MM.1S (cell line): ENCODE data around the gene DSCAML1.

Experiments
- DNase-seq: peaks from one replicate; pipeline ENCODE4 v3.0.0-alpha.2; 2015
- H2AFZ ChIP-seq: fragments of 300-600 bp; sonication (generic); 2 replicates; pipeline ENCODE4 v1.6.0; 2016; ENCODE audit warnings: antibody characterized with exemption, low read length
- H3F3A ChIP-seq: fragments of 300-600 bp; sonication (generic); 2 replicates; pipeline ENCODE4 v1.6.1; 2016; ENCODE audit warnings: mild to moderate bottlenecking, antibody characterized with exemption, low read length, moderate library complexity, mixed read lengths; ENCODE audit not compliant: insufficient read depth
- H3K27ac ChIP-seq: fragments of 300-600 bp; sonication (generic); 2 replicates; pipeline ENCODE4 v1.5.1; 2016; ENCODE audit warnings: mild to moderate bottlenecking, low read length
- H3K27me3 ChIP-seq: fragments of 300-600 bp; sonication (generic); replicated peaks from 2 replicates; pipeline ENCODE4 v1.6.0; 2016; ENCODE audit warnings: low read length; ENCODE audit not compliant: insufficient read depth
- H3K36me3 ChIP-seq: fragments of 300-600 bp; sonication (generic); replicated peaks from 2 replicates; pipeline ENCODE4 v1.6.1; 2016; ENCODE audit warnings: mild to moderate bottlenecking, low read length, mixed read lengths; ENCODE audit not compliant: insufficient read depth
- H3K4me1 ChIP-seq: fragments of 300-600 bp; sonication (generic); 2 replicates; pipeline ENCODE4 v1.6.1; 2016; ENCODE audit warnings: low read length, mixed read lengths
- H3K4me2 ChIP-seq: fragments of 300-600 bp; sonication (generic); 2 replicates; pipeline ENCODE4 v1.6.0; 2016; ENCODE audit warnings: low read depth, low read length
- H3K4me3 ChIP-seq: fragments of 300-600 bp; sonication (generic); 2 replicates; pipeline ENCODE4 v1.5.1; 2016; ENCODE audit warnings: low read length, mixed read lengths
- H3K79me2 ChIP-seq: fragments of 300-600 bp; sonication (generic); 2 replicates; pipeline ENCODE4 v1.6.1; 2016; ENCODE audit warnings: mixed run types, low read length, mixed read lengths
- H3K9ac ChIP-seq: fragments of 300-600 bp; sonication (generic); 2 replicates; pipeline ENCODE4 v1.6.1; 2016; ENCODE audit warnings: low read length, mixed read lengths
- H3K9me2 ChIP-seq: fragments of 300-600 bp; sonication (generic); replicated peaks from 2 replicates; pipeline ENCODE4 v1.6.1; 2016; ENCODE audit warnings: mild to moderate bottlenecking, low read length, mixed read lengths; ENCODE audit not compliant: insufficient read depth
- H3K9me3 ChIP-seq: fragments of 300-600 bp; sonication (generic); replicated peaks from 2 replicates; pipeline ENCODE4 v1.6.1; 2016; ENCODE audit warnings: mild to moderate bottlenecking, low read length, mixed read lengths; ENCODE audit not compliant: insufficient read depth
- H4K20me1 ChIP-seq: fragments of 300-600 bp; sonication (generic); 2 replicates; pipeline ENCODE4 v1.6.1; 2016; ENCODE audit warnings: mild to moderate bottlenecking, low read length, moderate library complexity, mixed read lengths; ENCODE audit not compliant: insufficient read depth
- CTCF ChIP-seq: fragments of 300-600 bp; sonication (generic); IDR thresholded peaks from 2 replicates; pipeline ENCODE4 v1.5.1; 2016; ENCODE audit warnings: antibody characterized with exemption, low read length, mixed read lengths
- EZH2 ChIP-seq: fragments of 300-600 bp; sonication (generic); optimal IDR thresholded peaks from 2 replicates; pipeline ENCODE3; 2017; ENCODE audit warnings: low read depth, mild to moderate bottlenecking, antibody characterized with exemption, low read length, mixed read lengths
- EZH2phosphoT487 ChIP-seq: fragments of 300-600 bp; sonication (generic); IDR thresholded peaks from 2 replicates; pipeline ENCODE4 v1.6.1; 2018; ENCODE audit warnings: antibody characterized with exemption, low read length

The DSCAML1 gene, protein sequence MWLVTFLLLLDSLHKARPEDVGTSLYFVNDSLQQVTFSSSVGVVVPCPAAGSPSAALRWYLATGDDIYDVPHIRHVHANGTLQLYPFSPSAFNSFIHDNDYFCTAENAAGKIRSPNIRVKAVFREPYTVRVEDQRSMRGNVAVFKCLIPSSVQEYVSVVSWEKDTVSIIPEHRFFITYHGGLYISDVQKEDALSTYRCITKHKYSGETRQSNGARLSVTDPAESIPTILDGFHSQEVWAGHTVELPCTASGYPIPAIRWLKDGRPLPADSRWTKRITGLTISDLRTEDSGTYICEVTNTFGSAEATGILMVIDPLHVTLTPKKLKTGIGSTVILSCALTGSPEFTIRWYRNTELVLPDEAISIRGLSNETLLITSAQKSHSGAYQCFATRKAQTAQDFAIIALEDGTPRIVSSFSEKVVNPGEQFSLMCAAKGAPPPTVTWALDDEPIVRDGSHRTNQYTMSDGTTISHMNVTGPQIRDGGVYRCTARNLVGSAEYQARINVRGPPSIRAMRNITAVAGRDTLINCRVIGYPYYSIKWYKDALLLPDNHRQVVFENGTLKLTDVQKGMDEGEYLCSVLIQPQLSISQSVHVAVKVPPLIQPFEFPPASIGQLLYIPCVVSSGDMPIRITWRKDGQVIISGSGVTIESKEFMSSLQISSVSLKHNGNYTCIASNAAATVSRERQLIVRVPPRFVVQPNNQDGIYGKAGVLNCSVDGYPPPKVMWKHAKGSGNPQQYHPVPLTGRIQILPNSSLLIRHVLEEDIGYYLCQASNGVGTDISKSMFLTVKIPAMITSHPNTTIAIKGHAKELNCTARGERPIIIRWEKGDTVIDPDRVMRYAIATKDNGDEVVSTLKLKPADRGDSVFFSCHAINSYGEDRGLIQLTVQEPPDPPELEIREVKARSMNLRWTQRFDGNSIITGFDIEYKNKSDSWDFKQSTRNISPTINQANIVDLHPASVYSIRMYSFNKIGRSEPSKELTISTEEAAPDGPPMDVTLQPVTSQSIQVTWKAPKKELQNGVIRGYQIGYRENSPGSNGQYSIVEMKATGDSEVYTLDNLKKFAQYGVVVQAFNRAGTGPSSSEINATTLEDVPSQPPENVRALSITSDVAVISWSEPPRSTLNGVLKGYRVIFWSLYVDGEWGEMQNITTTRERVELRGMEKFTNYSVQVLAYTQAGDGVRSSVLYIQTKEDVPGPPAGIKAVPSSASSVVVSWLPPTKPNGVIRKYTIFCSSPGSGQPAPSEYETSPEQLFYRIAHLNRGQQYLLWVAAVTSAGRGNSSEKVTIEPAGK (N-terminal part only)

GRCh38 chr11:117796872-117797529 lies at the start of gene DSCAML1:
Gene DSCAML1, minus strand, starts transcription at chr11:117797216. Its CDS starts 137 bp downstream, at chr11:117797079.
- no peak for TF ChIP-seq EZH2
- no peak for TF ChIP-seq EZH2phosphoT487
- no peak for TF ChIP-seq CTCF
- Histone ChIP-seq H2AFZ (no peak within 1 kb of the TSS), H3K36me3 (no peaks in the 10 kb centered on the region), H3K4me3 (no peak within 1 kb of the TSS), H3K4me1 (no peaks in the 10 kb centered on the region), H3K9me2 (no peaks in the 10 kb centered on the region), H3K27ac (no peak within 1 kb of the TSS), H3K79me2 (no peaks in the 10 kb centered on the region), H4K20me1 (no peaks in the 10 kb centered on the region), H3K9me3 (no peaks in the 10 kb centered on the region), H3K27me3 (peaks cover 62% of the 10 kb centered on the region), H3F3A (no peaks in the 10 kb centered on the region), H3K4me2 (no peak within 1 kb of the TSS), H3K9ac (no peak within 1 kb of the TSS)
- no peak for DNase-seq

GRCh38 chr11:117843666-117844484 lies 46.9 kb upstream of the DSCAML1 start:
- Histone ChIP-seq H2AFZ (no peak overlapping the region), H3K4me1 (no peaks in the 10 kb centered on the region), H3K27ac (no peak overlapping the region), H3K27me3 (peaks cover 12% of the 10 kb centered on the region), H4K20me1 (no peaks in the 10 kb centered on the region), H3K36me3 (no peaks in the 10 kb centered on the region), H3K9me3 (no peaks in the 10 kb centered on the region), H3K9me2 (no peaks in the 10 kb centered on the region), H3K4me3 (no peak overlapping the region), H3K79me2 (no peaks in the 10 kb centered on the region), H3K9ac (no peak overlapping the region), H3F3A (no peaks in the 10 kb centered on the region), H3K4me2 (no peak overlapping the region)
- DNase-seq = peak; percentile 66
- no peak for TF ChIP-seq EZH2
- TF ChIP-seq CTCF = peak; percentile 96
